OCI-LY3 (cell line): Measurements from ENCODE around the gene FBN3.

Experiments used
- H2AFZ ChIP-seq: fragments of 200-600, 300-600 bp; shearing (Covaris generic); 2 replicates; pipeline ENCODE4 v1.6.0; 2014; ENCODE audit warnings: antibody characterized with exemption, low read depth, low read length
- H3K27ac ChIP-seq: fragments of 200-600, 300-600 bp; sonication (generic); 2 replicates; pipeline ENCODE4 v1.5.1; 2014; ENCODE audit warnings: mild to moderate bottlenecking, low read length, moderate library complexity, mixed read lengths
- H3K27me3 ChIP-seq: fragments of 200-600, 300-600 bp; sonication (generic); 2 replicates; pipeline ENCODE4 v1.6.1; 2014; ENCODE audit warnings: low read depth, low read length, mixed read lengths
- H3K36me3 ChIP-seq: fragments of 200-600, 300-600 bp; sonication (generic); replicated peaks from 2 replicates; pipeline ENCODE3; 2014; ENCODE audit warnings: low read depth, low read length, mixed read lengths
- H3K4me1 ChIP-seq: fragments of 300-600, 200-600 bp; sonication (generic); 2 replicates; pipeline ENCODE4 v1.6.1; 2014; ENCODE audit warnings: low read length, mixed read lengths
- H3K4me2 ChIP-seq: fragments of 200-600, 300-600 bp; sonication (generic); 2 replicates; pipeline ENCODE4 v1.6.1; 2014; ENCODE audit warnings: low read length, mixed read lengths
- H3K4me3 ChIP-seq: fragments of 300-600, 200-600 bp; sonication (generic); 2 replicates; pipeline ENCODE4 v1.5.1; 2014; ENCODE audit warnings: antibody characterized with exemption, mild to moderate bottlenecking, low read length, moderate library complexity
- H3K79me2 ChIP-seq: fragments of 300-600, 200-600 bp; shearing (Covaris generic); 2 replicates; pipeline ENCODE4 v1.6.1; 2014; ENCODE audit warnings: mild to moderate bottlenecking, low read length, mixed read lengths
- H3K9ac ChIP-seq: fragments of 300-600, 200-600 bp; shearing (Covaris generic); 2 replicates; pipeline ENCODE4 v1.6.0; 2014; ENCODE audit warnings: mild to moderate bottlenecking, low read length, moderate library complexity
- H3K9me3 ChIP-seq: fragments of 200-600, 300-600 bp; shearing (Covaris generic); 2 replicates; pipeline ENCODE4 v1.6.1; 2014; ENCODE audit warnings: low read length, mixed read lengths; ENCODE audit not compliant: insufficient read depth
- H4K20me1 ChIP-seq: fragments of 200-600, 300-600 bp; sonication (generic); 2 replicates; pipeline ENCODE4 v1.6.1; 2016; ENCODE audit warnings: low read length, mixed read lengths; ENCODE audit not compliant: insufficient read depth
- EZH2phosphoT487 ChIP-seq: fragments of 200-600 bp; shearing (Covaris generic); IDR thresholded peaks from 2 replicates; pipeline ENCODE4 v1.6.1; 2018; ENCODE audit warnings: antibody characterized with exemption, mixed run types, low read depth
- TF ChIP-seq, protein P1 (sequence below): fragments of 200-600, 300-600 bp; sonication (generic); IDR thresholded peaks from 2 replicates; pipeline ENCODE4 v1.5.1; 2014; ENCODE audit warnings: antibody characterized with exemption, low read length, low read depth

Gene FBN3

DNA sequence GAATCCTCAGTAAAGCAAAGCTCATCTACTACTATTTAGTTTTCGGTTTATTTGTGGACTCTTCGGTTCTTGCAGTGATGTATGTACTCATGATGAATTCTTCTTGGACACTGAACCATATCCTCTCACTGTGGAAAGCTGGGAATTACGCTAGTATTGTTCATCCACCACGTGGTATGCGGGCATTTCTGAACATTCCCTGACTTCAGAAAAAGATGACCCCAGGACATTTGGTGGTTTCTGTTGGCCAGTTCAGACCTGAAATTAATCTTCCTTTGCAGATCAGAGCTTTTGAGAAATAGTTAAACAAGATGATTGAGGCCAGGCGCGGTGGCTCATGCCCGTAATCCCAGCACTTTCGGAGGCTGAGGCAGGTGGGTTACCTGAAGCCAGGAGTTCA lies 25.3 kb upstream of the FBN3 start:
- Histone ChIP-seq H3K4me3 (no peak overlapping the region), H3K27me3 (no peaks in the 10 kb centered on the region; the same call in 1 of the 2 replicates), H3K79me2 (no peaks in the 10 kb centered on the region), H3K4me1 (no peaks in the 10 kb centered on the region), H3K9ac (no peak overlapping the region), H4K20me1 (no peaks in the 10 kb centered on the region), H3K27ac (no peak overlapping the region), H3K36me3 (no peaks in the 10 kb centered on the region), H2AFZ (no peak overlapping the region), H3K9me3 (no peaks in the 10 kb centered on the region), H3K4me2 (no peak overlapping the region)
- TF ChIP-seq, protein P1, sequence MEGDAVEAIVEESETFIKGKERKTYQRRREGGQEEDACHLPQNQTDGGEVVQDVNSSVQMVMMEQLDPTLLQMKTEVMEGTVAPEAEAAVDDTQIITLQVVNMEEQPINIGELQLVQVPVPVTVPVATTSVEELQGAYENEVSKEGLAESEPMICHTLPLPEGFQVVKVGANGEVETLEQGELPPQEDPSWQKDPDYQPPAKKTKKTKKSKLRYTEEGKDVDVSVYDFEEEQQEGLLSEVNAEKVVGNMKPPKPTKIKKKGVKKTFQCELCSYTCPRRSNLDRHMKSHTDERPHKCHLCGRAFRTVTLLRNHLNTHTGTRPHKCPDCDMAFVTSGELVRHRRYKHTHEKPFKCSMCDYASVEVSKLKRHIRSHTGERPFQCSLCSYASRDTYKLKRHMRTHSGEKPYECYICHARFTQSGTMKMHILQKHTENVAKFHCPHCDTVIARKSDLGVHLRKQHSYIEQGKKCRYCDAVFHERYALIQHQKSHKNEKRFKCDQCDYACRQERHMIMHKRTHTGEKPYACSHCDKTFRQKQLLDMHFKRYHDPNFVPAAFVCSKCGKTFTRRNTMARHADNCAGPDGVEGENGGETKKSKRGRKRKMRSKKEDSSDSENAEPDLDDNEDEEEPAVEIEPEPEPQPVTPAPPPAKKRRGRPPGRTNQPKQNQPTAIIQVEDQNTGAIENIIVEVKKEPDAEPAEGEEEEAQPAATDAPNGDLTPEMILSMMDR, result no peak
- no peak for TF ChIP-seq EZH2phosphoT487

GRCh38 chr19:8168537-8168936 lies 19.1 kb upstream of the FBN3 start:
- Histone ChIP-seq H3K4me3 (no peak overlapping the region), H3K4me2 (no peak overlapping the region), H3K4me1 (no peaks in the 10 kb centered on the region), H4K20me1 (no peaks in the 10 kb centered on the region), H3K36me3 (no peaks in the 10 kb centered on the region), H3K9ac (no peak overlapping the region), H2AFZ (no peak overlapping the region), H3K27ac (no peak overlapping the region), H3K9me3 (no peaks in the 10 kb centered on the region), H3K27me3 (no peaks in the 10 kb centered on the region), H3K79me2 (no peaks in the 10 kb centered on the region)
- no peak for TF ChIP-seq EZH2phosphoT487
- TF ChIP-seq, protein P1, result no peak

DNA sequence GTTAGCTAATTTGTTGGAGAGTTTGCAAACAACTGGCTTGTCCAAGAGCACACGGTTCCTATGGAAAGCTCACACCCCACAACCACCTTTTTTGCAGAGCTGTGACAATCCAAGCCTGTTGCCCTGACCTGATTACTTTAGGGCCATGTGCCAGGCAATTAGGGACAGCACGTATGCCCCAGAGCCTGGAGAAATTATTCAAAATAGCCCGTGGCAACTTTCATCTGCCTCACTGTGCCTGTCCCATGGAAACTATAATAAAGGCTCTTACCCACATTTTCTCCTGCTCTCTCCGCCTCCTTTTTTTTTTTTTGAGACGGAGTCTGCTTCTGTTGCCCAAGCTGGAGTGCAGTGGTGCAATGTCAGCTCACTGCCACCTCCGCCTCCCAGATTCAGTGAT lies 18.6 kb upstream of the FBN3 start:
- H3K27ac ChIP-seq, result no peak overlapping the region
- no peak overlapping the region for H3K4me2 ChIP-seq
- no peak overlapping the region for H3K4me3 ChIP-seq
- H3K9me3 ChIP-seq, result no peaks in the 10 kb centered on the region
- no peaks in the 10 kb centered on the region for H3K36me3 ChIP-seq
- no peaks in the 10 kb centered on the region for H3K79me2 ChIP-seq
- TF ChIP-seq, protein P1, result no peak
- H3K4me1 ChIP-seq, result no peaks in the 10 kb centered on the region
- H3K9ac ChIP-seq, result no peak overlapping the region
- H2AFZ ChIP-seq, result no peak overlapping the region
- no peaks in the 10 kb centered on the region for H3K27me3 ChIP-seq
- no peaks in the 10 kb centered on the region for H4K20me1 ChIP-seq

DNA sequence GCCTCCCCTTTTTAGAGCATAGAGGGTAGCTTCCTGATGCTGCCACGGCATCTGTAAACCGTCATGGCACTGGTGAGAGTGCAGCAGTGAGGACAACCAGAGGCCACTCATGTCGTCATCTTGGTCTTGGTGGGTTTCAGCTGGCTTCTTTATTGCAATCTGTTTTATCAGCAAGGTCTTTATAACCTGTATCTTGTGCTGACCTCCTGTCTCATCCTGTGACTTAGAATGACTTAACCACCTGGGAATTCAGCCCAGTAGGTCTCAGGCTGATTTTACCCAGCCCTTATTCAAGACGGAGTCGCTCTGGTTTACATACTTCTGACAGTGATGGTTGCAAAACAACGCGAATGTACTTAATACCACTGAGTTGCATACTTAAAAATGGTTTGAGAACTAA lies 14.4 kb upstream of the FBN3 start:
- Histone ChIP-seq H4K20me1 (no peaks in the 10 kb centered on the region), H3K36me3 (no peaks in the 10 kb centered on the region), H3K4me2 (no peak overlapping the region), H3K79me2 (no peaks in the 10 kb centered on the region), H3K9ac (no peak overlapping the region), H3K27ac (no peak overlapping the region), H3K27me3 (no peaks in the 10 kb centered on the region), H3K9me3 (no peaks in the 10 kb centered on the region), H3K4me3 (no peak overlapping the region), H2AFZ (no peak overlapping the region), H3K4me1 (peaks cover 11% of the 10 kb centered on the region)
- TF ChIP-seq, protein P1, result no peak
- no peak for TF ChIP-seq EZH2phosphoT487
